ENCODE results near the gene EPRS1. TPM values are rescaled to one million over a fixed set of nuclear protein-coding genes. Genes with fewer than 3 reads are reported as not detected.

EPRS1 gene
- total RNA-seq, 3 donors from 2014 or later = 65.5 to 69.4 (median 67.6) TPM

- no peaks in the 10 kb centered on the region for H3K4me1 ChIP-seq (ENCODE audit: low read depth)
- DNase-seq (no peak), ATAC-seq (no peak)
- intact Hi-C loops (cut with DNase I, micrococcal nuclease) = no loop called here
- TF ChIP-seq, protein P1, sequence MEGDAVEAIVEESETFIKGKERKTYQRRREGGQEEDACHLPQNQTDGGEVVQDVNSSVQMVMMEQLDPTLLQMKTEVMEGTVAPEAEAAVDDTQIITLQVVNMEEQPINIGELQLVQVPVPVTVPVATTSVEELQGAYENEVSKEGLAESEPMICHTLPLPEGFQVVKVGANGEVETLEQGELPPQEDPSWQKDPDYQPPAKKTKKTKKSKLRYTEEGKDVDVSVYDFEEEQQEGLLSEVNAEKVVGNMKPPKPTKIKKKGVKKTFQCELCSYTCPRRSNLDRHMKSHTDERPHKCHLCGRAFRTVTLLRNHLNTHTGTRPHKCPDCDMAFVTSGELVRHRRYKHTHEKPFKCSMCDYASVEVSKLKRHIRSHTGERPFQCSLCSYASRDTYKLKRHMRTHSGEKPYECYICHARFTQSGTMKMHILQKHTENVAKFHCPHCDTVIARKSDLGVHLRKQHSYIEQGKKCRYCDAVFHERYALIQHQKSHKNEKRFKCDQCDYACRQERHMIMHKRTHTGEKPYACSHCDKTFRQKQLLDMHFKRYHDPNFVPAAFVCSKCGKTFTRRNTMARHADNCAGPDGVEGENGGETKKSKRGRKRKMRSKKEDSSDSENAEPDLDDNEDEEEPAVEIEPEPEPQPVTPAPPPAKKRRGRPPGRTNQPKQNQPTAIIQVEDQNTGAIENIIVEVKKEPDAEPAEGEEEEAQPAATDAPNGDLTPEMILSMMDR (IDR thresholded peaks at IDR 0.05) = no peak
- H3K36me3 ChIP-seq (ENCODE audit: low read depth) = no peaks in the 10 kb centered on the region
- no peak overlapping the region for H3K4me3 ChIP-seq
- no peaks in the 10 kb centered on the region for H3K9me3 ChIP-seq
These were observed 15.0 kb downstream of the EPRS1 start for GRCh38 chr1:220031287-220031686.

DNA sequence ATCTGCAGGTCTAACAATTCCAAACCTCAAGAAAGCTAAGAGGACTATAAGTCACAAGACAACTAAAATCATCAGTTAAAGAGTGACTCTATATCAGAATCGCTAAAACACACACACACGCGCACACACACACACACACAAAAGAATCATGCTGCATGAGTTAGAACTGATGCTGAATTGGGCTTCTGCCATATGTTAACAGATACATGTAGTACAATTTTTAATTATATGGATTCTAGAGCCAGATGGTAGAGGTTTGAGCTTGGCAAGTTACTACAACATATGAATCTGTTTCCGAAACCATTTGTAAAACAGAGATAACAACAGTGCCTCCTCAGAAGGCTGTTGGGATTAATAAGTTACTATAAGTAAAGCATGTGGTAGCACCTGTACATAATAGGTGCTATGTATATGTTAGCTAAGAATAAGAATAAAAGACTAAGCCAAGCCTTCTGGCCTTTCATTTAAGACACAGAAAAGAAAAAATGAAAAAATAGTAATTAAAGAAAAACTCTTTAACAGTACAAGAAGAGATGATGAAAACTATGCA, 17.9 kb downstream of the EPRS1 start:
- TF ChIP-seq, protein P1 (IDR thresholded peaks at IDR 0.05) = no peak
- Histone ChIP-seq H3K36me3 (ENCODE audit: low read depth) (peaks cover 10% of the 10 kb centered on the region), H3K4me1 (ENCODE audit: low read depth) (no peaks in the 10 kb centered on the region), H3K9me3 (no peaks in the 10 kb centered on the region), H3K4me3 (no peak overlapping the region)
- intact Hi-C loops (cut with DNase I, micrococcal nuclease) = no loop called here
- ATAC-seq (no peak), DNase-seq (no peak)

DNA sequence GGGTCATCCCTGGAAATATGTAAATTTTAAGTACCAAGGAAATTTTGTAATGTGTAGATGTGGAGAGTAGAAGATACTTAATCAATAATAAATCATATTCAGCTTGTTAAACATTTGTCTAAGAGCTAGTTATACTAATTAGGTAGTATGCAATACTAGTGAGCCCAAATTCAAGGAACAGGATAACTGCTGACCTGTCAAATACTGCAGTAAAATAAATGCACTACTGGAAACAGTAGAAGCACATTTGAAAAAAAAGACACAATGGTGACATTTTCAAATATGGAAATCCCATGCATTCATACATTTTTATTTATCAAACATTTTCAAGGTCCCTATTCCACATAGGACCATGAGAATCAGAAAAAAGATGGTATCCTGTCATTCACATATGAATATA, 27.2 kb downstream of the EPRS1 start:
- Histone ChIP-seq H3K9me3 (no peaks in the 10 kb centered on the region), H3K4me1 (ENCODE audit: low read depth) (no peaks in the 10 kb centered on the region), H3K36me3 (ENCODE audit: low read depth) (peaks cover 20% of the 10 kb centered on the region), H3K4me3 (no peak overlapping the region)
- no peak for DNase-seq
- ATAC-seq = no peak
- intact Hi-C loops (cut with DNase I, micrococcal nuclease) = no loop called here
- TF ChIP-seq, protein P1 (IDR thresholded peaks at IDR 0.05) = no peak

GRCh38 chr1:220013497-220013896, 32.8 kb downstream of the EPRS1 start:
- DNase-seq = no peak
- peaks cover 11% of the 10 kb centered on the region for H3K36me3 ChIP-seq (ENCODE audit: low read depth)
- TF ChIP-seq, protein P1 (IDR thresholded peaks at IDR 0.05) = no peak

DNA sequence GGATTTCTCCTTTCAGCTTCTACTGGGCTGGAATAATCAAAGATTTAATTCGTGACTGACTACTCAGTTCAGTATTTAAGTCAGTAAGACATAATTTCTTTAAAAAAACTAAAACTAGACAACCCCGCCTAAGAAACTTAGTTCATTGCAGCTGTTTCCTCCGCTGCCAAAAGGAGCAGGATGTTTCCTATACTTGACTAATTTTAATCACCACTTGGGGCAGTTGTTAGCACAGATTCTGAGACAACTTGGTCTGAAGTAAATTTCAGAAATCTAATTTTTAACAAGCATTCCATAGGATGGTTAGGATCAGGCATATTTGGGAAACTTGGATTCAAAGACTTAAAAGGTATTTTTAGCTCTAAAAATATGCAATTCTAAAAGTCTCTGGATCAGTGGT, 34.0 kb downstream of the EPRS1 start:
- ATAC-seq = no peak

More at GRCh38 chr1:220013497-220013896, 32.8 kb downstream of the EPRS1 start:
- intact Hi-C loops (cut with DNase I, micrococcal nuclease) = no loop called here
- Histone ChIP-seq H3K9me3 (no peaks in the 10 kb centered on the region), H3K4me1 (ENCODE audit: low read depth) (no peaks in the 10 kb centered on the region), H3K4me3 (no peak overlapping the region)
- ATAC-seq = no peak

More for the DNA sequence above, 34.0 kb downstream of the EPRS1 start:
- no peak overlapping the region for H3K4me3 ChIP-seq
- no peaks in the 10 kb centered on the region for H3K9me3 ChIP-seq
- intact Hi-C loops (cut with DNase I, micrococcal nuclease) = no loop called here
- TF ChIP-seq, protein P1 (IDR thresholded peaks at IDR 0.05) = no peak
- H3K4me1 ChIP-seq (ENCODE audit: low read depth) = no peaks in the 10 kb centered on the region
- H3K36me3 ChIP-seq (ENCODE audit: low read depth) = no peaks in the 10 kb centered on the region
- DNase-seq = no peak

All from mucosa of descending colon (tissue), 3 donors.